ENCODE measurements around the gene HNRNPL.

DNA sequence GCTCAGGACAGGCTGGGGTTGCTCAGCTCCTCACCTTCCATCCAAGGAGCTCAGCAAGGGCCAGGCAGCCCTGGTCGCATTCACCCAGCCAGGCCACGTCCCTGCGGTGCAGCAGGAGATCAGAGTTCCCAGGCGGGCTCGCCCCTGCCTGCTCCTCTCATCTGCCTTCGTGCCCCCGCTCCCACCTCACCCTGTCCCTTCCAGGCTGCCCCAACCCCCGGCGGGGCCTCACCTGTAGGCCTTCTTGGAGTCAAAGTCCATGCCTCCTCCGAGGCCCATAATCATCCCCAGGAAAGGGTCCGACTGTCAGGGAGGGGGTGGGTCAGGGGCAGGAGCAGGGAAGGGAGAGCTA, 29.6 kb upstream of the HNRNPL start:
- TF ChIP-seq, protein P1, sequence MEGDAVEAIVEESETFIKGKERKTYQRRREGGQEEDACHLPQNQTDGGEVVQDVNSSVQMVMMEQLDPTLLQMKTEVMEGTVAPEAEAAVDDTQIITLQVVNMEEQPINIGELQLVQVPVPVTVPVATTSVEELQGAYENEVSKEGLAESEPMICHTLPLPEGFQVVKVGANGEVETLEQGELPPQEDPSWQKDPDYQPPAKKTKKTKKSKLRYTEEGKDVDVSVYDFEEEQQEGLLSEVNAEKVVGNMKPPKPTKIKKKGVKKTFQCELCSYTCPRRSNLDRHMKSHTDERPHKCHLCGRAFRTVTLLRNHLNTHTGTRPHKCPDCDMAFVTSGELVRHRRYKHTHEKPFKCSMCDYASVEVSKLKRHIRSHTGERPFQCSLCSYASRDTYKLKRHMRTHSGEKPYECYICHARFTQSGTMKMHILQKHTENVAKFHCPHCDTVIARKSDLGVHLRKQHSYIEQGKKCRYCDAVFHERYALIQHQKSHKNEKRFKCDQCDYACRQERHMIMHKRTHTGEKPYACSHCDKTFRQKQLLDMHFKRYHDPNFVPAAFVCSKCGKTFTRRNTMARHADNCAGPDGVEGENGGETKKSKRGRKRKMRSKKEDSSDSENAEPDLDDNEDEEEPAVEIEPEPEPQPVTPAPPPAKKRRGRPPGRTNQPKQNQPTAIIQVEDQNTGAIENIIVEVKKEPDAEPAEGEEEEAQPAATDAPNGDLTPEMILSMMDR (IDR thresholded peaks at IDR 0.05): no peak
- no peak for TF ChIP-seq EZH2 (IDR thresholded peaks at IDR 0.05; ENCODE audit: borderline replicate concordance, insufficient read depth, low read depth, low read length, poor library complexity, severe bottlenecking)
